Chondrocyte (in vitro differentiated cells): ENCODE data around the gene RAD51B. TPM values are rescaled to one million over a fixed set of nuclear protein-coding genes. Genes with fewer than 3 reads are reported as not detected.

Source experiments
- DNase-seq: peaks from one replicate; pipeline ENCODE4 v3.0.0; 2021; ENCODE audit warnings: mixed read lengths, low spot score
- H3K27ac Mint-ChIP-seq: one replicate; pipeline ENCODE4 v1.8.0; 2021; ENCODE audit warnings: mild to moderate bottlenecking, moderate library complexity, mixed read lengths; ENCODE audit not compliant: unreplicated experiment
- H3K27me3 Mint-ChIP-seq: 2 replicates; pipeline ENCODE4 v1.8.0; 2021; ENCODE audit warnings: low read depth, mixed read lengths
- H3K36me3 Mint-ChIP-seq: 2 replicates; pipeline ENCODE4 v1.8.0; 2021; ENCODE audit warnings: low read depth, mixed read lengths
- H3K4me1 Mint-ChIP-seq: 2 replicates; pipeline ENCODE4 v1.8.0; 2021; ENCODE audit warnings: low read depth, mild to moderate bottlenecking, mixed read lengths
- H3K4me3 Mint-ChIP-seq: one replicate; pipeline ENCODE4 v1.8.0; 2021; ENCODE audit warnings: mild to moderate bottlenecking, moderate library complexity, mixed read lengths; ENCODE audit not compliant: unreplicated experiment
- H3K9me3 Mint-ChIP-seq: 2 replicates; pipeline ENCODE4 v1.8.0; 2021; ENCODE audit warnings: low read depth, mixed read lengths
- total RNA-seq: library from RNA; stranded (reverse); gene quantifications from 3 replicates; pipeline ENCODE4 v1.2.1, GENCODE V29; 2021
- TF ChIP-seq, protein P1 (sequence below): fragments of 200-600 bp; sonication (generic); IDR thresholded peaks from 2 replicates; pipeline ENCODE4 v1.5.0; 2021; ENCODE audit warnings: antibody characterized with exemption, mild to moderate bottlenecking, moderate library complexity

Gene RAD51B
- total RNA-seq, 1 donor from 2014 or later: 8.2 TPM

DNA sequence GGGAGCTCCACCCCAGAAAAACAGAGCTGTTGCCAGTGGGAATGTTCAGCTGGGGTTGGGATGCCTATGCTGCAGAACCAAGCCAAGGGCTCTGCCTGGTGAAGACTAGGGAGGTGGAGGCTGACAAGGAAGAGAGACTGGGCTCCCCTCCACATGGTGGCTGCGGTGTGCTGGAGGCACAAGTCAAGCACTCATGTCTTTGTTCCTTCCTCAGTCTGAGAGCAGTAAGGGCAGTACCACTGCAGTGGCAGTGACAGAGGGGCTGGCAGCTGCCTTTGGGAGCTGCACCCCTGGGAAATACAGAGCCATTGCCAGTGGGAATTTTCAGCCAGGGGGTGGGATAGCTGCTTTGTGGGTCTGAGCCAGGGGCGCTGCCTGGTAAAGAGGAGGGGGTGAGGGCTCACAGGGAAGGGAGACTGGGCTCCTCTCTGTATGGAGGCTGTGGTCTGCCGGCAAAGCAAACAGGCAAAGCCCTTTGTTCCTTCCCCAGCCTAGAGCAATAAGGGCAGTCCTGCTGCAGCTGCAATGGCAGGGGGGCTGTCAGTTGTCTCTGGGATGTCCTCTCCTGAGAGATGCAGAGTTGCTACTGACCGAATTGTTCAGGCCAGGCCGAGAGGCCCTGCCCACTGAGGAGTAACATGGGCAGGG, 255.9 kb downstream of the RAD51B start:
- peaks cover 32% of the 10 kb centered on the region for H3K9me3 Mint-ChIP-seq
- DNase-seq: no peak
- no peak overlapping the region for H3K27ac Mint-ChIP-seq
- TF ChIP-seq, protein P1, sequence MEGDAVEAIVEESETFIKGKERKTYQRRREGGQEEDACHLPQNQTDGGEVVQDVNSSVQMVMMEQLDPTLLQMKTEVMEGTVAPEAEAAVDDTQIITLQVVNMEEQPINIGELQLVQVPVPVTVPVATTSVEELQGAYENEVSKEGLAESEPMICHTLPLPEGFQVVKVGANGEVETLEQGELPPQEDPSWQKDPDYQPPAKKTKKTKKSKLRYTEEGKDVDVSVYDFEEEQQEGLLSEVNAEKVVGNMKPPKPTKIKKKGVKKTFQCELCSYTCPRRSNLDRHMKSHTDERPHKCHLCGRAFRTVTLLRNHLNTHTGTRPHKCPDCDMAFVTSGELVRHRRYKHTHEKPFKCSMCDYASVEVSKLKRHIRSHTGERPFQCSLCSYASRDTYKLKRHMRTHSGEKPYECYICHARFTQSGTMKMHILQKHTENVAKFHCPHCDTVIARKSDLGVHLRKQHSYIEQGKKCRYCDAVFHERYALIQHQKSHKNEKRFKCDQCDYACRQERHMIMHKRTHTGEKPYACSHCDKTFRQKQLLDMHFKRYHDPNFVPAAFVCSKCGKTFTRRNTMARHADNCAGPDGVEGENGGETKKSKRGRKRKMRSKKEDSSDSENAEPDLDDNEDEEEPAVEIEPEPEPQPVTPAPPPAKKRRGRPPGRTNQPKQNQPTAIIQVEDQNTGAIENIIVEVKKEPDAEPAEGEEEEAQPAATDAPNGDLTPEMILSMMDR: no peak
- peaks cover 20% of the 10 kb centered on the region for H3K36me3 Mint-ChIP-seq
- no peaks in the 10 kb centered on the region for H3K27me3 Mint-ChIP-seq
- H3K4me3 Mint-ChIP-seq: no peak overlapping the region
- H3K4me1 Mint-ChIP-seq: peaks cover 9% of the 10 kb centered on the region

DNA sequence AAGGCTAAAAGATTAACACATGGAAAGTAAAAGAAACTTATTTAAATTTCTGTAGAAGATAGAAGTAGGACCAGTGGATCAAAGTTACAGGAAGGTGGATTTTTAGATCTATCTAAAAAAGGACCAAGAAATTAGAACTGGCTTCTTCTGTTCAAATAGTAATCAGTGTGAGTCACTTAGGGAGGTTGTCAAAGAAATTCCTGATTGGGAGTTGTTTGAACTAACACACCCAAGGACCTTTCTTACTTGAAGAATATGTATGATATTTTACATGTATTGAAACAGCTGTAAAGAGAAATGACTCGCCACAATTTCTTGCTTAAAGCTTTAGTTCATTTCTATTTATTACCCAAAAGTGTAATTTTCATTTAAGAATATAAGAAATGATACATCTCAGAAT, 256.9 kb downstream of the RAD51B start:
- H3K27ac Mint-ChIP-seq: no peak overlapping the region
- peaks cover 9% of the 10 kb centered on the region for H3K4me1 Mint-ChIP-seq

DNA sequence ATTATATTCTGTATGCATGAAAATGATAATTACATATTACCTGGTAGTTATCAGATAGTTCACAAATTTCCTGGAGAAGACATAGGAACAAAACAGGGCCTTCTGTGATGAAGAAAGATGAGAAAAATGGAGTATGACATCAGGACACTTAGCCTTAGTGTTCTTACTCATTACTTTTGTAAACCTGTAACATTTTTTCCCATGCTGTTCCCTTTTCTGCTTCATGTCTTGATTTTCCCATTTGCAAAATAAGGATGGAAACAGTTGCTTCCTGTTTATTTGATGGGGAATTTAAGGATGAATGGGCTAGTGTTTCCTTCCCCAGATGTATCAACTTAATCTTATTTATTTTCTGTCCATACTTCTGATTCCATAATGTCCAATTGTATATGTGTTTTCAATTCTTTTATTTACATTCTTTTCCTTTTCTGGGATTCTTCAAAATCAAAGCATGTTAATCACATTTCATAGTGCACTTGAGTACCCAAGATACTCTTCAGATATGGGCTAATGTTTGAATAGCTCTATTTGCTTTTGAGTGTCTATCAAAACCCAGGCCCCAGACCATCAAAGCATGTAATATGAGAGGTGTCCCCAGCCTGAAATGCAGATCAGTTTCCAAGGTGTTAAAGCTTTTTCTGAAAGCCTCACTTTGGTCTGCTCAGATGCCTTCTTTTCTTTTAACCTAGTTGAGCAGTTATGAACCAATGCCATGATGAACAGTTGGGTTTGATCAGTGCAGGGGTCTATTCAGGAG, 260.5 kb downstream of the RAD51B start:
- Mint-ChIP-seq H3K27me3 (no peaks in the 10 kb centered on the region), H3K36me3 (no peaks in the 10 kb centered on the region), H3K4me3 (no peak overlapping the region), H3K9me3 (no peaks in the 10 kb centered on the region), H3K27ac (no peak overlapping the region), H3K4me1 (peaks cover 9% of the 10 kb centered on the region)
- DNase-seq: no peak
- TF ChIP-seq, protein P1: no peak

More for the DNA sequence above, 256.9 kb downstream of the RAD51B start:
- Mint-ChIP-seq H3K9me3 (peaks cover 24% of the 10 kb centered on the region), H3K27me3 (no peaks in the 10 kb centered on the region), H3K36me3 (peaks cover 16% of the 10 kb centered on the region), H3K4me3 (no peak overlapping the region)
- TF ChIP-seq, protein P1: no peak
- no peak for DNase-seq

DNA sequence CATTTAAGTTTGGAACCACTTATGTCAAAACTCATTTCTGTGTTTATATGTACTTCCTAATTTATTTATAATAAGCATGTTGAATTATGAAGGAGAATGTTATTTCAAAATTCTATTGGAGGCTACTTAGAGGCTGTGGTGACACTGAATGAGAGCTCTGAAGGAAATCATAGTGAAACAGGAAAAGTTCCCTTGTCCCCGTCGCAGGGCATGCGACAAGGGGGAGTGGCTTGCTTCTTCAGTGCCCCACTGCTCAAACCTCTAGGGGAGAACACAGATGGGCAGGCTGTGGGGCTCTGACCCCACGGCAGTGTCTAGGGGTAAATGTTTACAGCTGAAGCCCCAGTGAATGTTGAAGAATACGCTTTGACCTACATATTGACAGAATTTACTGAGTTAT, 261.9 kb downstream of the RAD51B start:
- H3K4me3 Mint-ChIP-seq: no peak overlapping the region
- peaks cover 3% of the 10 kb centered on the region for H3K4me1 Mint-ChIP-seq
- H3K9me3 Mint-ChIP-seq: no peaks in the 10 kb centered on the region
- H3K36me3 Mint-ChIP-seq: no peaks in the 10 kb centered on the region
- TF ChIP-seq, protein P1: no peak
- no peak for DNase-seq
- H3K27me3 Mint-ChIP-seq: no peaks in the 10 kb centered on the region
- H3K27ac Mint-ChIP-seq: no peak overlapping the region

DNA sequence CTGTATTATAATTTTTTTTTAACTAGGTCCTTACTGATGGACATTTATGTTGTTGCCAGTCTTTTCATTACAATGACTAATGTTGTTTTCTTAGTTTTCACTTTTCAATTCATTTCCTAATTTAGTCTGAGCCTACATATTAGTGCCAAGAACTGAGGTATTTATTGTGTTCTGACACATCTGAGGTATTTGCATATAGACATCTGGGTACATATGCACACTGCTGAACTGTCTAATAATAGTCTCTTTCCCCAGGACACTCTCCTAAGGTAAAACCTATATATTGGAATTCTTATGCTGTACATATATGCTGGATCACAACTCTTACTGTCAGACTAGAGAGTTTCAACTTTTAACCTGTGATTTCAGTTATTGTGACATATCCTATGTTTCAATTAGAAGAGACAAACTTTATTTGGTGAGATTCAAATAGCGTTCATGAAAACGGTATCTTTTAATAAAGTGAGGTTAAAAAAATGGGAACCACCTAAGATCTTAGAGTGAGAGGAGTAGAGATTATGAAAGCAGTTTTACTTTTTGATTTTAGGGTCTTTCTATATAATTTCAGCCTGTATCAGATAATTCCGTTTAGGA, 263.2 kb downstream of the RAD51B start:
- Mint-ChIP-seq H3K9me3 (no peaks in the 10 kb centered on the region), H3K27ac (no peak overlapping the region), H3K4me1 (no peaks in the 10 kb centered on the region), H3K27me3 (no peaks in the 10 kb centered on the region), H3K36me3 (no peaks in the 10 kb centered on the region), H3K4me3 (no peak overlapping the region)
- TF ChIP-seq, protein P1: no peak
- DNase-seq: no peak
